Neural cell (in vitro differentiated cells): Measurements from ENCODE around the gene ODF4. TPM values are rescaled to one million over a fixed set of nuclear protein-coding genes. Genes with fewer than 3 reads are reported as not detected.

ENCODE experiments used
- H2AFZ ChIP-seq: fragments of 200-600, 300-800 bp; sonication (generic), shearing (Covaris generic); 2 replicates; pipeline ENCODE4 v1.6.0; 2014; ENCODE audit warnings: low read depth, mild to moderate bottlenecking, antibody characterized with exemption, low read length, moderate library complexity
- H3F3A ChIP-seq: fragments of 200-600 bp; shearing (Covaris generic); 2 replicates; pipeline ENCODE4 v1.6.1; 2016; ENCODE audit warnings: mild to moderate bottlenecking, moderate library complexity, mixed read lengths, antibody characterized with exemption, low read length; ENCODE audit not compliant: insufficient read depth, poor library complexity, severe bottlenecking
- H3K27ac ChIP-seq: fragments of 200-600, 300-800 bp; sonication (generic), shearing (Covaris generic); 2 replicates; pipeline ENCODE4 v1.5.1; 2014; ENCODE audit warnings: mild to moderate bottlenecking, low read length, moderate library complexity
- H3K27me3 ChIP-seq: fragments of 300-800, 200-600 bp; sonication (generic), shearing (Covaris generic); 2 replicates; pipeline ENCODE4 v1.6.0; 2014; ENCODE audit warnings: mild to moderate bottlenecking, low read depth, low read length, moderate library complexity; ENCODE audit not compliant: insufficient read depth
- H3K36me3 ChIP-seq: fragments of 300-800, 200-600 bp; sonication (generic), shearing (Covaris generic); 2 replicates; pipeline ENCODE4 v1.5.1; 2014; ENCODE audit warnings: mild to moderate bottlenecking, antibody characterized with exemption, low read length, moderate library complexity; ENCODE audit not compliant: insufficient read depth
- H3K4me2 ChIP-seq: fragments of 300-800, 200-600 bp; sonication (generic), shearing (Covaris generic); 2 replicates; pipeline ENCODE4 v1.6.0; 2014; ENCODE audit warnings: mild to moderate bottlenecking, low read length
- H3K4me3 ChIP-seq: fragments of 300-800, 200-600 bp; sonication (generic), shearing (Covaris generic); 2 replicates; pipeline ENCODE4 v1.5.1; 2014; ENCODE audit warnings: mild to moderate bottlenecking, low read length, moderate library complexity
- H3K79me2 ChIP-seq: fragments of 200-600 bp; shearing (Covaris generic); replicated peaks from 2 replicates; pipeline ENCODE4 v1.6.0; 2014; ENCODE audit warnings: mild to moderate bottlenecking, low read length, moderate library complexity; ENCODE audit not compliant: insufficient read depth
- H3K9ac ChIP-seq: fragments of 300-800, 200-600 bp; sonication (generic), shearing (Covaris generic); 2 replicates; pipeline ENCODE4 v1.6.1; 2016; ENCODE audit warnings: mild to moderate bottlenecking, low read length, mixed read lengths
- H3K9me2 ChIP-seq: fragments of 200-600 bp; shearing (Covaris generic); 2 replicates; pipeline ENCODE4 v1.6.1; 2016; ENCODE audit warnings: mild to moderate bottlenecking, low read length, mixed read lengths; ENCODE audit not compliant: insufficient read depth
- H3K9me3 ChIP-seq: fragments of 200-600, 300-800 bp; sonication (generic), shearing (Covaris generic); 2 replicates; pipeline ENCODE4 v1.6.1; 2016; ENCODE audit warnings: mild to moderate bottlenecking, mixed run types, low read length, moderate library complexity, mixed read lengths
- H4K20me1 ChIP-seq: fragments of 200-600 bp; shearing (Covaris generic); 2 replicates; pipeline ENCODE4 v1.6.1; 2016; ENCODE audit warnings: mild to moderate bottlenecking, mixed run types; ENCODE audit not compliant: insufficient read depth
- CTCF ChIP-seq: fragments of 450-650 bp; IDR thresholded peaks from 2 replicates; pipeline ENCODE4 v1.5.1; 2014; ENCODE audit warnings: antibody characterized with exemption, mild to moderate bottlenecking, moderate library complexity; ENCODE audit not compliant: poor library complexity, severe bottlenecking
- EP300 ChIP-seq: fragments of 450-650 bp; conservative IDR thresholded peaks from 2 replicates; pipeline ENCODE4 v1.6.1; 2014; ENCODE audit warnings: antibody characterized with exemption, mild to moderate bottlenecking, moderate library complexity; ENCODE audit not compliant: poor library complexity, severe bottlenecking
- EZH2 ChIP-seq: fragments of 200-600, 300-800 bp; shearing (Covaris generic), sonication (generic); IDR thresholded peaks from 2 replicates; pipeline ENCODE4 v1.6.1; 2014; ENCODE audit warnings: antibody characterized with exemption, low read length, borderline replicate concordance, mild to moderate bottlenecking; ENCODE audit not compliant: insufficient read depth, poor library complexity, severe bottlenecking
- MXI1 ChIP-seq: fragments of 450-650 bp; conservative IDR thresholded peaks from 2 replicates; pipeline ENCODE4 v1.6.1; 2014; ENCODE audit warnings: antibody characterized with exemption, mild to moderate bottlenecking; ENCODE audit not compliant: poor library complexity, severe bottlenecking
- POLR2AphosphoS5 ChIP-seq: IDR thresholded peaks from 2 replicates; pipeline ENCODE4 v1.6.1; 2012
- RAD21 ChIP-seq: fragments of 450-650 bp; conservative IDR thresholded peaks from 2 replicates; pipeline ENCODE4 v1.6.1; 2014; ENCODE audit warnings: antibody characterized with exemption, mild to moderate bottlenecking, moderate library complexity
- REST ChIP-seq: IDR thresholded peaks from 2 replicates; pipeline ENCODE4 v1.6.1; 2012; ENCODE audit warnings: borderline replicate concordance
- SMC3 ChIP-seq: fragments of 450-650 bp; conservative IDR thresholded peaks from 2 replicates; pipeline ENCODE4 v1.6.1; 2014; ENCODE audit warnings: antibody characterized with exemption, mild to moderate bottlenecking, moderate library complexity; ENCODE audit not compliant: poor library complexity
- TAF1 ChIP-seq: IDR thresholded peaks from 2 replicates; pipeline ENCODE4 v1.6.1; 2012; ENCODE audit warnings: low read depth
- polyA plus RNA-seq: library from polyadenylated mRNA; depleted of rRNA; stranded (reverse); fragments of >200 nt; gene quantifications from 2 replicates; pipeline ENCODE4 v1.2.3, GENCODE V29; 2014

ODF4 gene
- polyA plus RNA-seq, 1 donor from 2014 or later, result not detected

- Histone ChIP-seq H3K9me2 (no peaks in the 10 kb centered on the region), H3K4me3 (no peak overlapping the region), H3K27ac (no peak overlapping the region), H3F3A (no peaks in the 10 kb centered on the region), H3K27me3 (peaks cover 20% of the 10 kb centered on the region), H3K79me2 (no peaks in the 10 kb centered on the region), H4K20me1 (no peaks in the 10 kb centered on the region), H2AFZ (no peak overlapping the region), H3K9me3 (no peaks in the 10 kb centered on the region), H3K9ac (no peak overlapping the region), H3K36me3 (no peaks in the 10 kb centered on the region), H3K4me2 (no peak overlapping the region)
- TF ChIP-seq RAD21 (no peak), POLR2AphosphoS5 (no peak), MXI1 (no peak), REST (no peak), CTCF (no peak), SMC3 (no peak), TAF1 (no peak), EZH2 (no peak), EP300 (no peak)
Measured at GRCh38 chr17:8324132-8324531, 15.5 kb upstream of the ODF4 start.

GRCh38 chr17:8324923-8325322, 14.7 kb upstream of the ODF4 start:
- Histone ChIP-seq H3K27ac (no peak overlapping the region), H3K36me3 (no peaks in the 10 kb centered on the region), H2AFZ (no peak overlapping the region), H4K20me1 (no peaks in the 10 kb centered on the region), H3K4me3 (no peak overlapping the region), H3K79me2 (no peaks in the 10 kb centered on the region), H3K9ac (no peak overlapping the region), H3F3A (no peaks in the 10 kb centered on the region), H3K9me3 (no peaks in the 10 kb centered on the region), H3K9me2 (no peaks in the 10 kb centered on the region), H3K27me3 (peaks cover 20% of the 10 kb centered on the region), H3K4me2 (no peak overlapping the region)
- no peak for TF ChIP-seq SMC3
- TF ChIP-seq TAF1, result no peak
- TF ChIP-seq MXI1, result no peak
- TF ChIP-seq POLR2AphosphoS5, result no peak
- TF ChIP-seq RAD21, result no peak
- TF ChIP-seq REST, result no peak
- no peak for TF ChIP-seq EZH2
